Adrenal gland (tissue), 5 donors: Measurements from ENCODE around the gene APOL2.

Experiments used
- POLR2A ChIP-seq, 2 donors: fragments of 450-650 bp; IDR thresholded peaks; one replicate each; pipeline ENCODE4 v1.6.1; 2017; ENCODE audit warnings: antibody characterized with exemption in 2 of 2, mild to moderate bottlenecking in 2 of 2, moderate library complexity in 1 of 2
- TF ChIP-seq, protein P1 (sequence below), 6 experiments: fragments of 450-650 bp in 4 of 6; fragments of 200-600 bp in 2 of 6; sonication (generic) in 1 of 6; IDR thresholded peaks; 1 replicate in 5 of 6; 2 replicates in 1 of 6; pipeline versions ENCODE4 v1.5.1 to v1.8.0; 2016 to 2021; ENCODE audit warnings: antibody characterized with exemption in 6 of 6, mild to moderate bottlenecking in 2 of 6, moderate library complexity in 1 of 6
- donor health status: DM: no; HTN: no; CAD: no.

DNA sequence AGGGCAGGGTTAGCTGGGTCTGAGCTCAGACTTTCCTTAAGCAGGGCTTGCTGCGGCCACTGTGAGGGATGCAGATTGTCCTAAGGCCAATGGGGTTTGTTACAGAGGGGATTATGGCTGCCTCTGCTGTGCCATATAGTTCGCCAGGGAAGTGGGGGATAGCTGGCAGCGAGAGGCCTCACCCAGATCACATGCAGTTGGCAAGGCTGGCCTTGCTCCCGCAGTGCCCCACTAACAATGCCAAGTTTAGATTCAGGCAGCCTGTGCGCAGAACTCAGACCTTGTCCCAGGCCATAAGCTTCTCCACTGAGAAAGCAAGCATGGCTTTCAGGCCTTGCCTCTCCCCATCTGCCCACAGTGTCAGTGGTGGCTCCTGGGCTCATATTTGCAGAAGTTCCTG is 4.7 kb upstream of the APOL2 start:
- TF ChIP-seq, protein P1, sequence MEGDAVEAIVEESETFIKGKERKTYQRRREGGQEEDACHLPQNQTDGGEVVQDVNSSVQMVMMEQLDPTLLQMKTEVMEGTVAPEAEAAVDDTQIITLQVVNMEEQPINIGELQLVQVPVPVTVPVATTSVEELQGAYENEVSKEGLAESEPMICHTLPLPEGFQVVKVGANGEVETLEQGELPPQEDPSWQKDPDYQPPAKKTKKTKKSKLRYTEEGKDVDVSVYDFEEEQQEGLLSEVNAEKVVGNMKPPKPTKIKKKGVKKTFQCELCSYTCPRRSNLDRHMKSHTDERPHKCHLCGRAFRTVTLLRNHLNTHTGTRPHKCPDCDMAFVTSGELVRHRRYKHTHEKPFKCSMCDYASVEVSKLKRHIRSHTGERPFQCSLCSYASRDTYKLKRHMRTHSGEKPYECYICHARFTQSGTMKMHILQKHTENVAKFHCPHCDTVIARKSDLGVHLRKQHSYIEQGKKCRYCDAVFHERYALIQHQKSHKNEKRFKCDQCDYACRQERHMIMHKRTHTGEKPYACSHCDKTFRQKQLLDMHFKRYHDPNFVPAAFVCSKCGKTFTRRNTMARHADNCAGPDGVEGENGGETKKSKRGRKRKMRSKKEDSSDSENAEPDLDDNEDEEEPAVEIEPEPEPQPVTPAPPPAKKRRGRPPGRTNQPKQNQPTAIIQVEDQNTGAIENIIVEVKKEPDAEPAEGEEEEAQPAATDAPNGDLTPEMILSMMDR (IDR thresholded peaks at IDR 0.05), result no peak
- no peak for TF ChIP-seq POLR2A (IDR thresholded peaks at IDR 0.05)
